Measurements from ENCODE around the gene UQCRH. TPM values are rescaled to one million over a fixed set of nuclear protein-coding genes. Genes with fewer than 3 reads are reported as not detected.
"Not testable (repeated sequence)": the region's sequence is repeated elsewhere in the genome, so short reads cannot be mapped to it uniquely, and the experiment has no call there.

Gene UQCRH
- total RNA-seq, 1 experiment from 2014 or later, result 655 TPM

DNA sequence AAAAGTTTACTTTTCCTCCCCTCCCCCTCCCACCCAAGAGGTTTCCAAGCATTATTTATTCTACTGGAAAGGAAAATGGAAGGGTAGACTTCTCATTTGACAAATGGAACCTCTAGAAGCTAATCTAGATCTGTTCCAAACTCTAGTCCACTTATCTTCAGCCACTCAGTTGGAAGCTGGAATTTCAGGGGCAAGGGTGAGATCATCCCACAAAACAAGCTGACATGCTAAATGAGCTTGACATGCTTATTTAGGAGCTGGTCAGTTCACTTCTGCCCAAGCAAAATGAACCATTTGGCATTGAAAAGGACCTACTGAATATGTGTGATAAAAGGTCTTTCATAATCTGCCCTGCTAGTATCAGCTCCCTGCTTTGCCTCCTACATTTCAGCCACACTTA is 5.1 kb upstream of the UQCRH start:
- DNase-seq (ENCODE audit: extremely low read depth, low read depth), result no peak

GRCh38 chr1:46300673-46301405 is 2.7 kb upstream of the UQCRH start:
- no peak for DNase-seq (ENCODE audit: extremely low read depth, low read depth)

DNA sequence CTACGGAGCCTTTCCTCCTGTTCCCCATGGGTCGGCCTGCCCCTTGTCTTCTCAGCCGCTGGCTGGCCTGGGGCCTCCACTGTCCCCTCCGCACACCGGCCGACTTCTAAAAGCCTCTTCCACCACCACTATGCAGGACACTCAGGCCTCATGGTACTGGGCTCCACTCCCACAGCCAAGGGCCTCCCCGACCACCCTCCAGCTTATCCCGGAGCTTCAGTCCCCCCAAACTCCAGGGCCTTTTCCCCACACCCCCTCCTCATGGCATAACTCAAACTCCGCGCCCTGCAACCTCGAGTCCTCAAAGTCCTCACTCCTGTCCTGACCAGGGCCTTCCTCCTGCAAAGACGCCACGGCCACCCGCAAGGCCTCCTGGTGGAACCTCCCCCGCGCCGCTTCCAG is 2.1 kb upstream of the UQCRH start:
- DNase-seq (ENCODE audit: extremely low read depth, low read depth), result no peak

- peak; percentile 11 for DNase-seq (ENCODE audit: extremely low read depth, low read depth)
Measured at GRCh38 chr1:46301808-46302640, 1.5 kb upstream of the UQCRH start.

GRCh38 chr1:46302641-46303037 is 859 bp upstream of the UQCRH start:
- no peak for DNase-seq (ENCODE audit: extremely low read depth, low read depth)

DNA sequence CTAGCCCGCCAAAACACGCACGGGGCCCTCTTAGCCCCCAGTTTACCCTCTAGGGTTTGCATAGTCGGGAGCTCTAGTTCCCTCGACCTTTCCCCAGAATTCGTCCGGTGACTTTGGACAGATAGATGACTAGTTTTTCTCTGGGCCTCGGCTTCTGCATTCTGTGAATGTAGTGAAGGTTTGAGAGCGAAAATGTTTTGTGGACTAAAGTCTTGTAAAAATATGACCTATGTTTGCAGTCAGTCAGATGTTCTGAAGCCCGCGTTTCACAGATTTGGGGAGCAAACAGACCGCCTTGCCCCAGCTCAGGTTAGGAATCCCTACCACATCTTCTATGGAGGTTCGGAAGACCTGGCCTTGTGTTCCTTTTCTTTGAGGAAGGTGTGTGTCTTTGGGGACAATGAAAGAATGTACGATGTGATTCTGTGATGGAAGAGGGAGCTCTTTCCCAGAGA is 401 bp downstream of the UQCRH start:
- DNase-seq (ENCODE audit: extremely low read depth, low read depth), result no peak

DNA sequence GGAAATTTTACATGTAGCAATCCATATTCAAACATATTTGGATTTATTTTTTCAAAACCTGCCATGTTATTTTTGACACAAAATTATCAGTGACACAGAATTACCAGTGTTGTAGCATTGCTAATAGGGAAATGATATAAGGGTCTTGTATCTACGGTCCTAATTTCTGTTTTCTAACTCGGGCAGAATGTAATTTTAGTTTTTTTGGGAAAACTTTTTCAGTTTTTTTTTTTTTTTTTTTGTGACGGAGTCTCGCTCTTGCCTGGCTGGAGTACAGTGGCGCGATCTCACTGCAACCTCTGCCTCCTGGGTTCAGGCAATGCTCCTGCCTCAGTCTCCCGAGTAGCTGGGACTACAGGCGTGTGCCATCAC is 2.6 kb downstream of the UQCRH start:
- DNase-seq (ENCODE audit: extremely low read depth, low read depth), result no peak

DNA sequence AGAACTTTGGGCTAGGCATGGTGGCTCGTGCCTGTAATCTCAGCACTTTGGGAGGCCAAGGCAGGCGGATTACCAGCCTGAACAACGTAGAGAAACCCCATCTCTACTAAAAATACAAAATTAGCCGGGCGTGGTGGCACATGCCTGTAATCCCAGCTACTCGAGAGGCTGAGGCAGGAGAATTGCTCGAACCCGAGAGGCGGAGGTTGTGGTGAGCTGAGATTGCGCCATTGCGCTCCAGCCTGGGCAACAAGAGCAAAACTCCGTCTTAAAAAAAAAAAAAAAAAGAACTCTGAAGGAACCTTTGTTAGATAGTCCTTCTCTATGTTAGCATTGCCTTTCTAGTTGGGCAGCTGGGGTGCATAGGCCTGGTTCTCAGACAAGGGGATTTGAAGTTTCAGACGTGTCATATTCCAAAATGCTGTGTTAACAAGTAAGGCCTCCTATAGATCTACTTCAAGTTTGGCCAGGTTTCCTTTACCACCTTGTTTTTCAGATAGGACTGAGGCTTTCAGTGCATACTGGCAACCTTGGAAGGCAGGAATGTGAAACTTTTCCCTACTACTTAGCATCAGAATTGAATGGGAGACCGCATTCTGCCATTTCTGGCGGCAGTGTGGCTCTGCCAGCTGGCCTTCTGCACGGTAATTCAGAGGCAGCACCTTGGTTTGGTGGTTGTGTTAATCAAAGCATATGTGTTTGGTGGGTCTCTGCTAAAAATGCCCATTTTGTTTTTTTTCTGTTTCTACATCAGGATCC is 6.1 kb downstream of the UQCRH start:
- DNase-seq (ENCODE audit: extremely low read depth, low read depth), result no peak

- no peak for DNase-seq (ENCODE audit: extremely low read depth, low read depth)
Measured at GRCh38 chr1:46310321-46310720, 6.8 kb downstream of the UQCRH start.

- no peak for DNase-seq (ENCODE audit: extremely low read depth, low read depth)
Measured at GRCh38 chr1:46315669-46316403, 12.3 kb downstream of the UQCRH start.

DNA sequence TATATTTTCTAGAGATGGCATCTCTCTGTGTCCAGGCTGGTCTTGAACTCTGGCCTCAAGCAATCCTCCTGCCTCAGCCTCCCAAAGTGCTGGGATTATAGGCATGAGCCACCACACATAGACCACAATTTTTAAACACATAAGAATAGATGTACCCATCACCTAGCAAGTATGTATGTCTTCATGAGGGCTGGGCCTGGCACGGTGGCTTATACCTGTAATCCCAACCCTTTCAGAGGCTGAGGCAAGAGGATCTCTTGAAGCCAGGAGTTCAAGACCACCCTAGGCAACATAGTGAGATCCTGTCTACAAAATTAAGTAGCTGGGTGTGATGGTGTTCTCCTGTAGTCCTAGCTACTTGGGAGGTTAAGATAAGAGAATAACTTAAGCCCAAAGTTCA is 13.8 kb downstream of the UQCRH start:
- DNase-seq (ENCODE audit: extremely low read depth, low read depth), result no peak

DNA sequence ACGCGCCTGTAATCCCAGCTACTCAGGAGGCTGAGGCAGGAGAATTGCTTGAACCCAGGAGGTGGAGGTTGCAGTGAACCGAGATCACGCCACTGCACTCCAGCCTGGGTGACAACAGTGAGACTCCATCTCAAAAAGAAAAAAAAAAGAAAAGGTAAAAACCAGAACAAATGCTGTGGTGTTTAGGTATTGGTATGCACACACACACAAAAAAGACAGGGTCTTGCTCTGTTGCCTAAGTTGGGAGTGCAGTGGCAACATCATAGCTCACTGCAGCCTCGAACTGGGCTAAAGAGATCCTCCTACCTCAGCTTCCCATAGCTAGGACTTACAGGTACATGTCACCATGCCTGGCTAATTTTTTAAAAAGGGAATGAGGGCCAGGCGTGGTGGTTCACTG is 15.8 kb downstream of the UQCRH start:
- not testable (repeated sequence) for DNase-seq (ENCODE audit: extremely low read depth, low read depth)

- not testable (repeated sequence) for DNase-seq (ENCODE audit: extremely low read depth, low read depth)
Measured at GRCh38 chr1:46319960-46320914, 16.7 kb downstream of the UQCRH start.

DNA sequence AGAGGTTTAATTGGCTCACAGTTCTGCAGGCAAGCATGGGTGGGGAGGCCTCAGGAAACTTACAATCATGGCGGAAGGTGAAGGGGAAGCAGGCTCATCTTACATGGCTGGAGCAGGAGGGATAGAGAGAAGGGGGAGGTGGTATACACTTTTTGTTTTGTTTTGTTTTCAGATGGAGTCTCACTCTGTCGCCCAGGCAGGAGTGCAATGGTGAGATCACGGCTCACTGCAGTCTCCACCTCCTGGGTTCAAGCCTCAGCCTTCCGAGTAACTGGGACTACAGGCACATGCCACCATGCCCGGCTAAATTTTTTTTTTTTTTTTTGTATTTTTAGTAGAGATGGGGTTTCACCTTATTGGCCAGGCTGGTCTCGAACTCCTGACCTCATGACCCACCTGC is 18.7 kb downstream of the UQCRH start:
- not testable (repeated sequence) for DNase-seq (ENCODE audit: extremely low read depth, low read depth)

DNA sequence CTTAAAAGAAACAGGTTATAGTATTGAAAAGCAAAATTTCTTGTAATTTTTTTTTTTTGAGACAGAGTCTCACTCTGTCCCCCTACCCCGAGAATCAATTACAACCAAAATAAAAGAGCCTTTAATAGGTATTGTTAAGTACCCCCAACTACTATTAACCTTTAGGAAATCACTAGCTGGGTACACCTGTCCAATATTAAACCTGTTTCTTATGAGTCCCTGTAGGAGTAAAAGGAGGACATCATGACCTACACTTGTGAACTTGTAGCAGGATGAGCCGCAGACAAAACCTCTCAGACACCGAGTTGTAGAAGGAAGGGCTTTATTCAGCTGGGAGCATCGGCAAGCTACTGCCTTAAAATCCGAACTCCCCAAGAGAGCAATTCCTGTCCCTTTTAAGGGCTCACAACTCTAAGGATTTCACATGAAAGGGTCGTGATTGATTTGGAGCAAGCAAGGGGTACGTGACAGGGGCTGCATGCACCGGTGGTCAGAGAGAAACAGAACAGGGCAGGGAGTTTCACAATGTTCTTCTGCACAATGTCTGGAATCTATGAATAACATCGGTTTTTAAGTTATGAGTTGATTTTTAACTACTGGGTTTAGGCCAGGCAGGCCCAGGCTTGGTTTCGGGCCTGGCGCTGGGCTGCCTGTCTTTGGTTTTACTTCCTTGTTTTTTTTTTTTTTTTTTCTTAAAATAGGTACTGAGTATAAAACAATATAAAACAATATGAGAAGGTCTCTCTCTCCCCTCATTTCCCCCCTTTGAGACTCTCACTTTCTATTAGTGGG is 22.0 kb downstream of the UQCRH start:
- DNase-seq (ENCODE audit: extremely low read depth, low read depth), result not testable (repeated sequence)

GRCh38 chr1:46328182-46328581 is 24.7 kb downstream of the UQCRH start:
- not testable (repeated sequence) for DNase-seq (ENCODE audit: extremely low read depth, low read depth)

- DNase-seq (ENCODE audit: extremely low read depth, low read depth), result not testable (repeated sequence)
Measured at GRCh38 chr1:46329807-46330206, 26.3 kb downstream of the UQCRH start.

DNA sequence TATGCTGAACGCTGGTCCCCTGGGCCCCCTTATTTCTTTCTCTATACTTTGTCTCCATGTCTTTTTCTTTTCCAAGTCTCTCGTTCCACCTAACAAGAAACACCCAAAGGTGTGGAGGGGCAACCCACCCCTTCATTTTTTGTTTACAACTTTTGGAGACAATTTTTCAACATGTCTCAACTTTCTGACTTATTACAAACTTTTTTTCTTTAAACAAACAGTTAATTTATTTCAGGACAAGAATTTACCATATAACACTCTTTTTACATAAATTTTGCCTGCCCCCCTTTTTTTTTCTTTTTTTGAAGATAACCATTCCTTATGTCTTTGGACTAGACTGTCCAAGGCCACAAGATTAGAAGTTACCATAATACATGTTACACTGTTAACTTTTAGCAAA is 26.9 kb downstream of the UQCRH start:
- DNase-seq (ENCODE audit: extremely low read depth, low read depth), result not testable (repeated sequence)
